GM12801 (cell line): Measurements from ENCODE around the gene PLPPR5.

Experiments used
- CTCF ChIP-seq: IDR thresholded peaks from one replicate; pipeline ENCODE4 v1.5.1; 2011; ENCODE audit warnings: control low read depth; ENCODE audit not compliant: insufficient read length; ENCODE audit errors: extremely low read depth

The PLPPR5 gene

GRCh38 chr1:98965394-98965793 lies 39.3 kb downstream of the PLPPR5 start:
- no peak for TF ChIP-seq CTCF

DNA sequence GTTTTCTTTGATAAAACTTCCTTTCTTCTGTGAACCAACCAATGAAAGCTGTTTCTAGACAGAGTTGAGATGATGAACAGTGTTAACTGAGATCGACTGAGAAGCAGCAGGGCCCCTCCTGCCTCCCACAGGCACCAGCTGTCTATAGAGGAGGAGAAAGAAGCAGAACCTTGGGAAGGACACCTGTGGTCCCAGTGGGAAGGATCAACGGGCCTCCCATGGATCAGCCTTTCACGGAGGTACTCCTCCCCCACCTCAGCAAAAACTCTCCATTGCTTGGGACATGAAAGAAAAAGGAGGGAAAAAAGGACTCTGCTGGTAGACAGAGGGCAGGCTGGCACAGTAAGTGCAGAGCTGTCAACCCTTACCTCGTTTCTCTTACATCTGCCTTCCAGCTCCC lies 40.5 kb downstream of the PLPPR5 start:
- no peak for TF ChIP-seq CTCF

DNA sequence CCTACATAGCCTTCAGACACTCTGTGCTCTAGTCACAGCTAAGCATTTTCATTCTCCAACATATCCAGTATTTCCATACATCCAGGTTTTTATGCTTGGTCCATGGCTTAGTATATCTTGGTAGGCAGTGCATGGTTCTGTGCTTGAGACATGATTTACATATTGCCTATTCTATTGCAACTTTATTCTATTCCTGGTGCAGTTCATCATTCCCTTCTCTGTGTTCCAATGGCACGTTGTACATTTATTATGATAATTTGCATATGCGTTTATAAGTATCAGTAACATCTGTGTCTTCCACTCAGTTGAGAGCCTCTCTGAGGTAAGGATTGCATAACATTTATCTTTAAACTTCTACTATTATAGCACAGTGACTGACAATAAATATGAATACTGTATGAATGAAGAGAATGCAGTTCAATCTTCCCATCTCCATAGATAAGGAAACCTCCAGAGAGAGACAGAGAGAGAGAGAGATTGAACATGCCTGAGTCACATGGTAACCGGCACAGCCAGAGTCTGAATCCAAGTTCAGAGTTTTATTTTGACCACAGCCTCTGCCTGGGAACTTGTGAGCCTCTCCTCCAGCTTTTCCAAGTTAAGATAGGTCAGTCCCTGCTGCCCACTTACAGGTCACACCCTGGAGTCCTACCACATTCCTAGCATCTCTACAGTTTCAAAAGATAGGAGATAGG lies 41.5 kb downstream of the PLPPR5 start:
- no peak for TF ChIP-seq CTCF

- TF ChIP-seq CTCF, result no peak
Observed at GRCh38 chr1:98962156-98962555, 42.5 kb downstream of the PLPPR5 start.

GRCh38 chr1:98949621-98950020 lies 55.0 kb downstream of the PLPPR5 start:
- TF ChIP-seq CTCF, result no peak

GRCh38 chr1:98949166-98949565 lies 55.5 kb downstream of the PLPPR5 start:
- TF ChIP-seq CTCF, result no peak

DNA sequence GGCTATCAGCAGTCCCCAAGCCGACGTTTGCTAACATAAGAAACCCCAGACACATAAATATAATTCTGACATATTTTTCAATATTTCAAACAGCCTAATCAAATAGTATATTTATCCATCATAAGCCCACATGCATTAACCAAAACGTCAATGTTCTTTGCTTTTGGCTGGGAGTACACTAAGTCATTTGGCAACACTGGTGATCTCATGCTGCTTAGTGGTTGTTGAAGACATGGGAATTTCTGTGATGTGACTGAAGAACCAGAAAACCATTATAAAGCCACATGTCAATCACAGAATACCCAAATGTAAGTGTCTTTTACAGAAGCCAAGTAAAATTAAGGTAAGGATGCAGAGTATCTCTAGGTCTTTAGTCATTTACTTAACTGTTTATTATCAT lies 57.6 kb downstream of the PLPPR5 start:
- TF ChIP-seq CTCF, result no peak
